ENCODE results near the gene IL17RE.
A peak's percentile ranks its signal among the peaks of the same experiment; 100 is the strongest.
"Not testable (repeated sequence)": the region's sequence is repeated elsewhere in the genome, so short reads cannot be mapped to it uniquely, and the experiment has no call there.

The IL17RE gene

GRCh38 chr3:9933561-9934234, 31.1 kb downstream of the IL17RE start, which contains the start of gene CRELD1:
Gene CRELD1, plus strand, starts transcription at chr3:9933834. Its CDS starts 605 bp downstream, at chr3:9934439.
- DNase-seq (ENCODE audit: low read depth in 2 of 2) = peak; percentile 93 to 96

GRCh38 chr3:9934235-9934621, 31.6 kb downstream of the IL17RE start:
- no peak for DNase-seq (ENCODE audit: low read depth in 2 of 2)

GRCh38 chr3:9934993-9935392, 32.3 kb downstream of the IL17RE start:
- DNase-seq (ENCODE audit: low read depth in 2 of 2) = no peak

- DNase-seq (ENCODE audit: low read depth in 2 of 2) = no peak
These were observed 33.4 kb downstream of the IL17RE start for GRCh38 chr3:9935966-9936510.

GRCh38 chr3:9937486-9938238, 35.0 kb downstream of the IL17RE start:
- DNase-seq (ENCODE audit: low read depth in 2 of 2) = no peak

GRCh38 chr3:9938966-9939365, 36.3 kb downstream of the IL17RE start:
- no peak for DNase-seq (ENCODE audit: low read depth in 2 of 2)

GRCh38 chr3:9939906-9940305, 37.3 kb downstream of the IL17RE start:
- not testable (repeated sequence) for DNase-seq (ENCODE audit: low read depth in 2 of 2)

- no peak for DNase-seq (ENCODE audit: low read depth in 2 of 2)
These were observed 38.1 kb downstream of the IL17RE start for GRCh38 chr3:9940746-9941145.

- DNase-seq (ENCODE audit: low read depth in 2 of 2) = no peak
These were observed 39.5 kb downstream of the IL17RE start for GRCh38 chr3:9942164-9942563.

- no peak for DNase-seq (ENCODE audit: low read depth in 2 of 2)
These were observed 40.5 kb downstream of the IL17RE start for GRCh38 chr3:9942934-9943690.

GRCh38 chr3:9944271-9944670, 41.6 kb downstream of the IL17RE start:
- DNase-seq (ENCODE audit: low read depth in 2 of 2) = no peak

- no peak for DNase-seq (ENCODE audit: low read depth in 2 of 2)
These were observed 42.7 kb downstream of the IL17RE start for GRCh38 chr3:9945358-9945757.

- peak; percentile 70 to 81 for DNase-seq (ENCODE audit: low read depth in 2 of 2)
These were observed 43.7 kb downstream of the IL17RE start for GRCh38 chr3:9946112-9947024.

- DNase-seq (ENCODE audit: low read depth in 2 of 2) = no peak
These were observed 44.7 kb downstream of the IL17RE start for GRCh38 chr3:9947025-9947995.

GRCh38 chr3:9948586-9948985, 45.9 kb downstream of the IL17RE start:
- no peak for DNase-seq (ENCODE audit: low read depth in 2 of 2)

- DNase-seq (ENCODE audit: low read depth in 2 of 2) = no peak
These were observed 46.5 kb downstream of the IL17RE start for GRCh38 chr3:9949115-9949514.

GRCh38 chr3:9949626-9950025, 47.0 kb downstream of the IL17RE start:
- no peak for DNase-seq (ENCODE audit: low read depth in 2 of 2)

GRCh38 chr3:9951126-9951525, 48.5 kb downstream of the IL17RE start:
- DNase-seq (ENCODE audit: low read depth in 2 of 2) = no peak

GRCh38 chr3:9951598-9951961, 48.9 kb downstream of the IL17RE start:
- no peak for DNase-seq (ENCODE audit: low read depth in 2 of 2)

Measured in stimulated activated CD4-positive, alpha-beta T cell treated with anti-CD3 and anti-CD28 coated beads, Interleukin-15, amount 100 ng/mL, for 48 hours (primary cell).